SHP77 treated with DMSO at 0.1 percent for 48 hours (cell line): Measurements from ENCODE around the gene NAPEPLD.
A peak's percentile ranks its signal among the peaks of the same experiment; 100 is the strongest.
"Not testable (repeated sequence)": the region's sequence is repeated elsewhere in the genome, so short reads cannot be mapped to it uniquely, and the experiment has no call there.

Experiments
- DNase-seq: peaks from one replicate; lab custom pipeline; 2025; lab: John Stamatoyannopoulos, UW

NAPEPLD gene

GRCh38 chr7:103106703-103107070, 42.2 kb downstream of the NAPEPLD start:
- not testable (repeated sequence) for DNase-seq

GRCh38 chr7:103106005-103106702, 42.7 kb downstream of the NAPEPLD start:
- DNase-seq: no peak

- DNase-seq: no peak
These were observed 47.4 kb downstream of the NAPEPLD start for GRCh38 chr7:103101543-103101942.

- DNase-seq: no peak
These were observed 48.6 kb downstream of the NAPEPLD start for GRCh38 chr7:103100348-103100747.

- no peak for DNase-seq
These were observed 51.9 kb downstream of the NAPEPLD start for GRCh38 chr7:103097041-103097440.

- DNase-seq: not testable (repeated sequence)
These were observed 53.3 kb downstream of the NAPEPLD start for GRCh38 chr7:103095558-103095957.

GRCh38 chr7:103094102-103094501, 54.8 kb downstream of the NAPEPLD start:
- DNase-seq: no peak

- DNase-seq: no peak
These were observed 55.5 kb downstream of the NAPEPLD start for GRCh38 chr7:103093429-103093828.

GRCh38 chr7:103092321-103092720, 56.6 kb downstream of the NAPEPLD start:
- DNase-seq: not testable (repeated sequence)

GRCh38 chr7:103083210-103083609, 65.7 kb downstream of the NAPEPLD start:
- no peak for DNase-seq

GRCh38 chr7:103082497-103082896, 66.4 kb downstream of the NAPEPLD start:
- DNase-seq: no peak

GRCh38 chr7:103080923-103081322, 68.0 kb downstream of the NAPEPLD start:
- DNase-seq: no peak

GRCh38 chr7:103079836-103080235, 69.1 kb downstream of the NAPEPLD start:
- no peak for DNase-seq

- DNase-seq: not testable (repeated sequence)
These were observed 70.7 kb downstream of the NAPEPLD start for GRCh38 chr7:103078226-103078625.

GRCh38 chr7:103077318-103077717, 71.6 kb downstream of the NAPEPLD start:
- no peak for DNase-seq

GRCh38 chr7:103076764-103077163, 72.1 kb downstream of the NAPEPLD start:
- DNase-seq: no peak

- peak; percentile 12 for DNase-seq
These were observed 73.5 kb downstream of the NAPEPLD start for GRCh38 chr7:103075337-103075918.

GRCh38 chr7:103074519-103075336, 74.2 kb downstream of the NAPEPLD start, which contains the start of the genes ARMC10 and FBXL13:
TSS of gene ARMC10 (plus strand) at chr7:103075140. CDS start at chr7:103075273, 133 bp downstream.
TSS of gene FBXL13 (minus strand) at chr7:103074796.
- peak; percentile 74 for DNase-seq

- no peak for DNase-seq
These were observed 74.8 kb downstream of the NAPEPLD start for GRCh38 chr7:103073989-103074518.

- DNase-seq: no peak
These were observed 77.9 kb downstream of the NAPEPLD start for GRCh38 chr7:103071000-103071399.

- no peak for DNase-seq
These were observed 80.2 kb downstream of the NAPEPLD start for GRCh38 chr7:103068414-103069403.
